CD4-positive, alpha-beta T cell (primary cell): ENCODE data around the gene TTC33. TPM values are rescaled to one million over a fixed set of nuclear protein-coding genes. Genes with fewer than 3 reads are reported as not detected.

ENCODE experiments used
- ATAC-seq: fragments of 200-7000 bp; cut with Tn5 transposase; one replicate; pipeline ENCODE4 v1.10.0; 2022; ENCODE audit warnings: mild to moderate bottlenecking; ENCODE audit not compliant: poor library complexity
- CTCF ChIA-PET: fragments of 350-600 bp; sonication (Branson Sonifier 250); formaldehyde crosslinking; loops from one replicate; lab custom pipeline; 2021; ENCODE audit warnings: antibody characterized with exemption, inconsistent platforms; lab: Charles Lee
- POLR2A ChIA-PET: fragments of 350-600 bp; sonication (Branson Sonifier 250); formaldehyde crosslinking; loops from one replicate; lab custom pipeline; 2021; ENCODE audit warnings: antibody characterized with exemption, inconsistent platforms; lab: Charles Lee
- DNase-seq, 14 experiments: peaks; one replicate each; pipeline ENCODE4 v3.0.0-alpha.2; 2013 to 2020; ENCODE audit warnings: mixed read lengths in 2 of 14
- H3K27ac ChIP-seq, 2 donors: one replicate each; pipeline versions ENCODE4 v1.5.1 to v1.7.0; 2013; ENCODE audit warnings: low read length in 2 of 2, low read depth in 1 of 2, mild to moderate bottlenecking in 1 of 2
- H3K27me3 ChIP-seq, 2 experiments: 1 replicate in 1 of 2; 2 replicates in 1 of 2; pipeline versions ENCODE4 v1.6.1 to v1.7.0; 2013; ENCODE audit warnings: low read length in 2 of 2, control low read depth in 1 of 2, mild to moderate bottlenecking in 1 of 2, moderate library complexity in 1 of 2; ENCODE audit not compliant: insufficient read depth in 2 of 2, control insufficient read depth in 1 of 2
- H3K36me3 ChIP-seq: one replicate; pipeline ENCODE4 v1.6.1; 2013; ENCODE audit warnings: low read length, control low read depth; ENCODE audit not compliant: insufficient read depth
- H3K4me1 ChIP-seq: one replicate; pipeline ENCODE4 v1.6.1; 2013; ENCODE audit warnings: low read length, control low read depth; ENCODE audit not compliant: insufficient read depth
- H3K4me3 ChIP-seq: one replicate; pipeline ENCODE4 v1.5.1; 2013; ENCODE audit warnings: mild to moderate bottlenecking, low read length, moderate library complexity
- H3K9me3 ChIP-seq, 2 experiments: 1 replicate in 1 of 2; 2 replicates in 1 of 2; pipeline versions ENCODE4 v1.6.1 to v1.7.0; 2013; ENCODE audit warnings: low read length in 2 of 2, mild to moderate bottlenecking in 2 of 2, control low read depth in 1 of 2, moderate library complexity in 1 of 2; ENCODE audit not compliant: control insufficient read depth in 1 of 2, insufficient read depth in 1 of 2
- H3K27ac Mint-ChIP-seq: one replicate; pipeline ENCODE4 v1.8.0; 2020; ENCODE audit warnings: mixed read lengths
- H3K27me3 Mint-ChIP-seq: one replicate; pipeline ENCODE4 v1.8.0; 2021; ENCODE audit warnings: mixed read lengths
- H3K36me3 Mint-ChIP-seq: one replicate; pipeline ENCODE4 v1.8.0; 2021; ENCODE audit warnings: low read depth, mixed read lengths
- H3K4me1 Mint-ChIP-seq: one replicate; pipeline ENCODE4 v1.8.0; 2021; ENCODE audit warnings: low read depth, mixed read lengths
- H3K4me3 Mint-ChIP-seq: one replicate; pipeline ENCODE4 v1.8.0; 2020; ENCODE audit warnings: mild to moderate bottlenecking, mixed read lengths
- H3K9me3 Mint-ChIP-seq: one replicate; pipeline ENCODE4 v1.8.0; 2020; ENCODE audit warnings: mixed read lengths
- intact Hi-C, 2 experiments: fragments of 100-400 bp; cut with DNase I in 1 of 2; cut with micrococcal nuclease in 1 of 2; formaldehyde crosslinking; loops; one replicate each; pipeline versions ENCODE4 v1.15.1 to v1.9.0; 2023 to 2025; cut with DNase I, micrococcal nuclease
- total RNA-seq, 174 experiments: library from RNA in 2 of 174; stranded (reverse) in 2 of 174; gene quantifications; one replicate each; pipeline ENCODE4 v1.2.3 and lab custom pipeline; 2021 to 2026
- TF ChIP-seq, protein P1 (sequence below): fragments of 200-600 bp; IDR thresholded peaks from one replicate; pipeline ENCODE4 v1.8.0; 2022; ENCODE audit warnings: antibody characterized with exemption, mild to moderate bottlenecking

Gene TTC33
- total RNA-seq, 2 experiments from 2014 or later = 8.7 to 12.0 TPM

GRCh38 chr5:40688127-40688761 lies 67.5 kb downstream of the TTC33 start:
- peak overlapping the region; percentile 99 for H3K4me3 Mint-ChIP-seq
- Histone ChIP-seq H3K27me3 (no peaks in the 10 kb centered on the region), H3K4me1 (peaks cover 32% of the 10 kb centered on the region), H3K27ac (peak overlapping the region in 1 of 2 donors; percentile 38), H3K36me3 (peaks cover 50% of the 10 kb centered on the region), H3K9me3 (no peaks in the 10 kb centered on the region), H3K4me3 (peak overlapping the region; percentile 91)
- intact Hi-C loops = loop anchor here (1.0 to 5.0 kb wide), 14 partner anchors 49 to 1107 kb away; partner anchors contain the start of gene TTC33 (in 1 of the 2)
- peaks cover 91% of the 10 kb centered on the region for H3K36me3 Mint-ChIP-seq
- no peaks in the 10 kb centered on the region for H3K27me3 Mint-ChIP-seq
- no peaks in the 10 kb centered on the region for H3K9me3 Mint-ChIP-seq
- peak; percentile 75 for ATAC-seq
- TF ChIP-seq, protein P1, sequence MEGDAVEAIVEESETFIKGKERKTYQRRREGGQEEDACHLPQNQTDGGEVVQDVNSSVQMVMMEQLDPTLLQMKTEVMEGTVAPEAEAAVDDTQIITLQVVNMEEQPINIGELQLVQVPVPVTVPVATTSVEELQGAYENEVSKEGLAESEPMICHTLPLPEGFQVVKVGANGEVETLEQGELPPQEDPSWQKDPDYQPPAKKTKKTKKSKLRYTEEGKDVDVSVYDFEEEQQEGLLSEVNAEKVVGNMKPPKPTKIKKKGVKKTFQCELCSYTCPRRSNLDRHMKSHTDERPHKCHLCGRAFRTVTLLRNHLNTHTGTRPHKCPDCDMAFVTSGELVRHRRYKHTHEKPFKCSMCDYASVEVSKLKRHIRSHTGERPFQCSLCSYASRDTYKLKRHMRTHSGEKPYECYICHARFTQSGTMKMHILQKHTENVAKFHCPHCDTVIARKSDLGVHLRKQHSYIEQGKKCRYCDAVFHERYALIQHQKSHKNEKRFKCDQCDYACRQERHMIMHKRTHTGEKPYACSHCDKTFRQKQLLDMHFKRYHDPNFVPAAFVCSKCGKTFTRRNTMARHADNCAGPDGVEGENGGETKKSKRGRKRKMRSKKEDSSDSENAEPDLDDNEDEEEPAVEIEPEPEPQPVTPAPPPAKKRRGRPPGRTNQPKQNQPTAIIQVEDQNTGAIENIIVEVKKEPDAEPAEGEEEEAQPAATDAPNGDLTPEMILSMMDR = peak; percentile 87
- peak overlapping the region; percentile 84 for H3K27ac Mint-ChIP-seq
- DNase-seq = peak; percentile 75 to 94 (median 84)
- POLR2A ChIA-PET = interaction anchor here (0.7 to 1.6 kb wide), 2 partner anchors 8 to 974 kb away, joined by 3 to 9 read pairs; partner anchors contain the start of gene PTGER4
- CTCF ChIA-PET = interaction anchor here (0.8 to 1.7 kb wide), 4 partner anchors 8 to 355 kb away, joined by 3 to 6 read pairs (median 4); partner anchors contain the start of gene PTGER4
- H3K4me1 Mint-ChIP-seq = peaks cover 84% of the 10 kb centered on the region

DNA sequence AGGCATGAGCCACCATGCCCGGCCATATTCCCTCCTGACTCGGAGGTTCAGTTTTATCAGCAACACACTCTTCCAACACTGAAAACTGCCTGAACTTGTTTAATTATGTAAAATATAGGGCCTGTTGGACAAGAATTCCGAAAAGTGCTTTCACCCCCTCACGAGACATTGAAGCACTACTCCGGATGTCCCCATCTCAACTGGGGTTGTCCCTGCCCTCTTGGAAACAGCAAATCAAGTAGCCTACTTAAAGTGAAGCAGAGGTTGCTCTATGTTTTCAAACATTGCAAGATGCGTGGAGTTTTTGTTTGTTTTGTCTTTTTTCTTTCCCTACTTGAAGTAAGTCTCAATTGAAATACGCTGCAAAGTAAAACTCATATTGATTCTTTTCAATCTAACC lies 68.4 kb downstream of the TTC33 start:
- Histone ChIP-seq H3K9me3 (no peaks in the 10 kb centered on the region), H3K4me3 (peak overlapping the region; percentile 91), H3K36me3 (peaks cover 41% of the 10 kb centered on the region), H3K27me3 (no peaks in the 10 kb centered on the region), H3K27ac (peak overlapping the region; percentile 38 to 43), H3K4me1 (peaks cover 29% of the 10 kb centered on the region)
- ChIA-PET CTCF (interaction anchor here (2.7 kb wide), 1 partner anchor 320 kb away, joined by 7 read pairs; no protein-coding TSS in a partner anchor), POLR2A (interaction anchor here (1.6 kb wide), 1 partner anchor 34 kb away, joined by 4 read pairs; no protein-coding TSS in a partner anchor)
- ATAC-seq (peak; percentile 14), DNase-seq (peak in 4 of 14 experiments; percentile 41 to 72 (median 68))
- TF ChIP-seq, protein P1 = no peak
- H3K27ac Mint-ChIP-seq = peak overlapping the region; percentile 84
- H3K36me3 Mint-ChIP-seq = peaks cover 95% of the 10 kb centered on the region
- no peaks in the 10 kb centered on the region for H3K27me3 Mint-ChIP-seq
- H3K4me1 Mint-ChIP-seq = peaks cover 86% of the 10 kb centered on the region
- intact Hi-C loops = loop anchor here (2.0 to 5.0 kb wide), 7 partner anchors 70 to 665 kb away; partner anchors contain the start of gene TTC33 (in 1 of the 2)
- no peaks in the 10 kb centered on the region for H3K9me3 Mint-ChIP-seq
- H3K4me3 Mint-ChIP-seq = peak overlapping the region; percentile 99

GRCh38 chr5:40685976-40686486 lies 69.7 kb downstream of the TTC33 start:
- H3K27ac ChIP-seq = peak overlapping the region in 1 of 2 donors; percentile 38
- Mint-ChIP-seq H3K27ac (peak overlapping the region; percentile 84), H3K4me3 (peak overlapping the region; percentile 99), H3K4me1 (peaks cover 77% of the 10 kb centered on the region), H3K27me3 (no peaks in the 10 kb centered on the region), H3K9me3 (no peaks in the 10 kb centered on the region), H3K36me3 (peaks cover 95% of the 10 kb centered on the region)
- TF ChIP-seq, protein P1 = no peak
- no peak for ATAC-seq
- no peak for DNase-seq
- peaks cover 36% of the 10 kb centered on the region for H3K36me3 ChIP-seq
- H3K9me3 ChIP-seq = no peaks in the 10 kb centered on the region
- H3K4me3 ChIP-seq = peak overlapping the region; percentile 91
- H3K27me3 ChIP-seq = no peaks in the 10 kb centered on the region
- intact Hi-C loops = loop anchor here (2.0 to 5.0 kb wide), 7 partner anchors 71 to 664 kb away; partner anchors contain the start of gene TTC33 (in 1 of the 2)
- H3K4me1 ChIP-seq = peaks cover 21% of the 10 kb centered on the region
- ChIA-PET CTCF (interaction anchor here (0.7 to 2.7 kb wide), 6 partner anchors 9 to 737 kb away, joined by 3 to 7 read pairs (median 4); no protein-coding TSS in a partner anchor), POLR2A (interaction anchor here (0.6 to 1.6 kb wide), 11 partner anchors 9 to 317 kb away, joined by 3 to 9 read pairs (median 3); no protein-coding TSS in a partner anchor)
